HL-60 (cell line): ENCODE data around the gene SNX20.

ENCODE experiments used
- DNase-seq, 2 experiments: peaks; one replicate each; pipeline ENCODE4 v3.0.0-alpha.2; 2010 to 2020; ENCODE audit warnings: low read depth in 1 of 2, low spot score in 1 of 2
- H3K27ac ChIP-seq: fragments of 250-450 bp; sonication (Bioruptor Pico); replicated peaks from 2 replicates; pipeline ENCODE4 v1.5.1; 2020; ENCODE audit warnings: mild to moderate bottlenecking, moderate library complexity
- H3K27me3 ChIP-seq: fragments of 250-450 bp; sonication (Bioruptor Pico); 2 replicates; pipeline ENCODE4 v1.5.1; 2021; ENCODE audit warnings: mild to moderate bottlenecking, moderate library complexity; ENCODE audit not compliant: insufficient read depth, poor library complexity, severe bottlenecking
- H3K4me3 ChIP-seq: replicated peaks from 2 replicates; pipeline ENCODE4 v1.5.1; 2011; ENCODE audit warnings: mild to moderate bottlenecking, control low read depth, low read length; ENCODE audit not compliant: insufficient read depth
- GABPA ChIP-seq: IDR thresholded peaks from 2 replicates; pipeline ENCODE4 v1.6.1; 2012; ENCODE audit warnings: low read depth
- POLR2AphosphoS5 ChIP-seq: IDR thresholded peaks from 2 replicates; pipeline ENCODE4 v1.6.1; 2012; ENCODE audit warnings: low read depth
- SPI1 ChIP-seq: IDR thresholded peaks from 2 replicates; pipeline ENCODE4 v1.6.1; 2012; ENCODE audit warnings: low read depth, mild to moderate bottlenecking, borderline replicate concordance
- TF ChIP-seq, protein P1 (sequence below): IDR thresholded peaks from 2 replicates; pipeline ENCODE4 v1.6.1; 2012; ENCODE audit warnings: low read depth; ENCODE audit not compliant: insufficient replicate concordance
- TF ChIP-seq, protein P2 (sequence below): IDR thresholded peaks from one replicate; pipeline ENCODE4 v1.5.1; 2011; ENCODE audit warnings: low read length, control low read depth, inconsistent platforms; ENCODE audit not compliant: insufficient read depth

Gene SNX20

GRCh38 chr16:50718061-50718760, 37.1 kb upstream of the SNX20 start:
- no peak for DNase-seq
- no peak overlapping the region for H3K27ac ChIP-seq
- peak; percentile 39; the same call in 1 of the 2 replicates for TF ChIP-seq SPI1
- TF ChIP-seq, protein P1, sequence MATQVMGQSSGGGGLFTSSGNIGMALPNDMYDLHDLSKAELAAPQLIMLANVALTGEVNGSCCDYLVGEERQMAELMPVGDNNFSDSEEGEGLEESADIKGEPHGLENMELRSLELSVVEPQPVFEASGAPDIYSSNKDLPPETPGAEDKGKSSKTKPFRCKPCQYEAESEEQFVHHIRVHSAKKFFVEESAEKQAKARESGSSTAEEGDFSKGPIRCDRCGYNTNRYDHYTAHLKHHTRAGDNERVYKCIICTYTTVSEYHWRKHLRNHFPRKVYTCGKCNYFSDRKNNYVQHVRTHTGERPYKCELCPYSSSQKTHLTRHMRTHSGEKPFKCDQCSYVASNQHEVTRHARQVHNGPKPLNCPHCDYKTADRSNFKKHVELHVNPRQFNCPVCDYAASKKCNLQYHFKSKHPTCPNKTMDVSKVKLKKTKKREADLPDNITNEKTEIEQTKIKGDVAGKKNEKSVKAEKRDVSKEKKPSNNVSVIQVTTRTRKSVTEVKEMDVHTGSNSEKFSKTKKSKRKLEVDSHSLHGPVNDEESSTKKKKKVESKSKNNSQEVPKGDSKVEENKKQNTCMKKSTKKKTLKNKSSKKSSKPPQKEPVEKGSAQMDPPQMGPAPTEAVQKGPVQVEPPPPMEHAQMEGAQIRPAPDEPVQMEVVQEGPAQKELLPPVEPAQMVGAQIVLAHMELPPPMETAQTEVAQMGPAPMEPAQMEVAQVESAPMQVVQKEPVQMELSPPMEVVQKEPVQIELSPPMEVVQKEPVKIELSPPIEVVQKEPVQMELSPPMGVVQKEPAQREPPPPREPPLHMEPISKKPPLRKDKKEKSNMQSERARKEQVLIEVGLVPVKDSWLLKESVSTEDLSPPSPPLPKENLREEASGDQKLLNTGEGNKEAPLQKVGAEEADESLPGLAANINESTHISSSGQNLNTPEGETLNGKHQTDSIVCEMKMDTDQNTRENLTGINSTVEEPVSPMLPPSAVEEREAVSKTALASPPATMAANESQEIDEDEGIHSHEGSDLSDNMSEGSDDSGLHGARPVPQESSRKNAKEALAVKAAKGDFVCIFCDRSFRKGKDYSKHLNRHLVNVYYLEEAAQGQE, result no peak
- H3K4me3 ChIP-seq, result no peak overlapping the region
- no peaks in the 10 kb centered on the region for H3K27me3 ChIP-seq

- peak overlapping the region; percentile 21 for H3K27ac ChIP-seq
- no peak for DNase-seq
- TF ChIP-seq POLR2AphosphoS5 (no peak), SPI1 (no peak), GABPA (no peak)
- TF ChIP-seq, protein P2, sequence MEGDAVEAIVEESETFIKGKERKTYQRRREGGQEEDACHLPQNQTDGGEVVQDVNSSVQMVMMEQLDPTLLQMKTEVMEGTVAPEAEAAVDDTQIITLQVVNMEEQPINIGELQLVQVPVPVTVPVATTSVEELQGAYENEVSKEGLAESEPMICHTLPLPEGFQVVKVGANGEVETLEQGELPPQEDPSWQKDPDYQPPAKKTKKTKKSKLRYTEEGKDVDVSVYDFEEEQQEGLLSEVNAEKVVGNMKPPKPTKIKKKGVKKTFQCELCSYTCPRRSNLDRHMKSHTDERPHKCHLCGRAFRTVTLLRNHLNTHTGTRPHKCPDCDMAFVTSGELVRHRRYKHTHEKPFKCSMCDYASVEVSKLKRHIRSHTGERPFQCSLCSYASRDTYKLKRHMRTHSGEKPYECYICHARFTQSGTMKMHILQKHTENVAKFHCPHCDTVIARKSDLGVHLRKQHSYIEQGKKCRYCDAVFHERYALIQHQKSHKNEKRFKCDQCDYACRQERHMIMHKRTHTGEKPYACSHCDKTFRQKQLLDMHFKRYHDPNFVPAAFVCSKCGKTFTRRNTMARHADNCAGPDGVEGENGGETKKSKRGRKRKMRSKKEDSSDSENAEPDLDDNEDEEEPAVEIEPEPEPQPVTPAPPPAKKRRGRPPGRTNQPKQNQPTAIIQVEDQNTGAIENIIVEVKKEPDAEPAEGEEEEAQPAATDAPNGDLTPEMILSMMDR, result no peak
- TF ChIP-seq, protein P1, result no peak
- H3K4me3 ChIP-seq, result no peak overlapping the region
- no peaks in the 10 kb centered on the region for H3K27me3 ChIP-seq
These were observed 36.4 kb upstream of the SNX20 start for GRCh38 chr16:50717494-50717893.

DNA sequence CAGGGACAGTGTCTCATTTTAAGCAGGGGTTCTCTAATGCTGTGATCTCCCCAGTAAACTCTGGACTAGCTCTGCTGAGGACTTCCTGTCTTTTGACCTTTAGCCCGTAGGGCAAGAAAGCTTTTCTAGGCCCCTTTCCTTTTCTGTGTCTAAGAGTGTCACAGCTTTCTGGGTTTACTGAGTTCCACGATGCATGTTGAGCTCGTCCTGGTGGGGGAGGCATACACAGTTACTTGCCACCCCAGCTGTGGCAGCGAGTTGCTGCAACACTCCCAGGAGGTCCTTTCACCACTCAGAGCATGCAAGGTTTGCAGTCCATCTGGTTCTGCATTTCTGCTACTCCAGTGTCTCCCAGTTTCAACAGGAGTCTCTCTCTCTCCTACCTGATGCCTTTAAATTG, 36.0 kb upstream of the SNX20 start:
- no peak for TF ChIP-seq SPI1
- TF ChIP-seq, protein P2, result no peak
- TF ChIP-seq, protein P1, result no peak
- H3K27ac ChIP-seq, result peak overlapping the region; percentile 21
- DNase-seq, result peak in 1 of 2 experiments; percentile 72
- H3K27me3 ChIP-seq, result no peaks in the 10 kb centered on the region
- H3K4me3 ChIP-seq, result no peak overlapping the region
